DND-41 (cell line): Measurements from ENCODE around the gene LANCL3.
"Not testable (repeated sequence)": the region's sequence is repeated elsewhere in the genome, so short reads cannot be mapped to it uniquely, and the experiment has no call there.

Experiments used
- ATAC-seq: fragments of 200-7000 bp; cut with Tn5 transposase; 3 replicates; pipeline ENCODE4 v1.9.1; 2021; ENCODE audit warnings: low read depth; ENCODE audit not compliant: insufficient read depth
- DNase-seq: peaks from one replicate; pipeline ENCODE4 v3.0.0-alpha.2; 2020
- H2AFZ ChIP-seq: 2 replicates; pipeline ENCODE4 v1.6.0; 2012; ENCODE audit warnings: low read depth, low read length
- H3K27ac ChIP-seq: 2 replicates; pipeline ENCODE4 v1.5.1; 2012; ENCODE audit warnings: low read length, inconsistent platforms
- H3K27me3 ChIP-seq: fragments of 200-600 bp; sonication (generic); 2 replicates; pipeline ENCODE4 v1.6.0; 2012; ENCODE audit warnings: low read length, mild to moderate bottlenecking, inconsistent platforms; ENCODE audit not compliant: insufficient read depth, poor library complexity
- H3K36me3 ChIP-seq: 2 replicates; pipeline ENCODE4 v1.5.1; 2012; ENCODE audit warnings: low read length, inconsistent platforms; ENCODE audit not compliant: insufficient read depth
- H3K4me1 ChIP-seq: 2 replicates; pipeline ENCODE4 v1.5.1; 2012; ENCODE audit warnings: mild to moderate bottlenecking, low read length; ENCODE audit not compliant: insufficient read depth
- H3K4me2 ChIP-seq: 2 replicates; pipeline ENCODE4 v1.6.0; 2012; ENCODE audit warnings: mild to moderate bottlenecking, moderate library complexity, low read length, inconsistent platforms; ENCODE audit not compliant: insufficient read depth
- H3K4me3 ChIP-seq, 2 experiments: fragments of 200-600 bp in 1 of 2; shearing (Covaris generic) in 1 of 2; 2 replicates each; pipeline ENCODE4 v1.5.1; 2012 to 2016; ENCODE audit warnings: inconsistent platforms in 2 of 2, low read length in 2 of 2, mild to moderate bottlenecking in 2 of 2, low read depth in 1 of 2, moderate library complexity in 1 of 2
- H3K79me2 ChIP-seq: 2 replicates; pipeline ENCODE4 v1.6.0; 2012; ENCODE audit warnings: low read length, inconsistent platforms; ENCODE audit not compliant: insufficient read depth
- H3K9ac ChIP-seq: 2 replicates; pipeline ENCODE4 v1.6.0; 2012; ENCODE audit warnings: low read depth, mild to moderate bottlenecking, inconsistent platforms, low read length, moderate library complexity
- H3K9me3 ChIP-seq: 2 replicates; pipeline ENCODE4 v1.5.1; 2012; ENCODE audit warnings: low read length, moderate library complexity, mild to moderate bottlenecking, inconsistent platforms; ENCODE audit not compliant: insufficient read depth, severe bottlenecking
- H4K20me1 ChIP-seq: 2 replicates; pipeline ENCODE4 v1.6.0; 2012; ENCODE audit warnings: low read length; ENCODE audit not compliant: insufficient read depth
- EZH2 ChIP-seq: IDR thresholded peaks from 3 replicates; pipeline ENCODE4 v1.6.1; 2012; ENCODE audit warnings: borderline replicate concordance, low read depth, mild to moderate bottlenecking, moderate library complexity, low read length, inconsistent platforms; ENCODE audit not compliant: severe bottlenecking
- TF ChIP-seq, protein P1 (sequence below): IDR thresholded peaks from 2 replicates; pipeline ENCODE4 v1.5.1; 2012; ENCODE audit warnings: borderline replicate concordance, low read length, moderate library complexity, mild to moderate bottlenecking; ENCODE audit not compliant: poor library complexity, severe bottlenecking; ENCODE audit errors: extremely low read depth

LANCL3 gene

DNA sequence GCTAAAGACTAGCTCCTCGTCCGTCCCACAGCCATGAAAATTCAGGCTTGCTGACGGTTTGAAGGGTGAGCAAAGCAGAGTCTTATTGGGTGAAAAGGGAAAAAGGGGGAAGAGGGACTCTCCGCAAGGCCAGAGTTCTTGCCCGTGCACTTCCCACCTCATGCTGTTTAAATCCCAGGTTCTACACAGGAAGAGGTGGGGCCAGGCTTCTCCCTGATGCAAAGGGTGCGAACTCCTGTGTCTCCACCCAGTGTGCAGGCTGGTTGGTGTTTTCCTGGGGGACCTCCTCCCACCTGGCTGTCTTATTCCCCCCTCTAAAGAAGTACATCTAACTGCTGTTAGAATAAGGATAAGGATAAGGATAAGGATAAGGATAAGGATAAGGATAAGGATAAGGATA is 18.0 kb upstream of the LANCL3 start:
- H4K20me1 ChIP-seq = no peaks in the 10 kb centered on the region
- no peak overlapping the region for H3K27ac ChIP-seq
- ATAC-seq (no peak), DNase-seq (no peak)
- H3K9me3 ChIP-seq = no peaks in the 10 kb centered on the region
- TF ChIP-seq EZH2 = no peak
- TF ChIP-seq, protein P1, sequence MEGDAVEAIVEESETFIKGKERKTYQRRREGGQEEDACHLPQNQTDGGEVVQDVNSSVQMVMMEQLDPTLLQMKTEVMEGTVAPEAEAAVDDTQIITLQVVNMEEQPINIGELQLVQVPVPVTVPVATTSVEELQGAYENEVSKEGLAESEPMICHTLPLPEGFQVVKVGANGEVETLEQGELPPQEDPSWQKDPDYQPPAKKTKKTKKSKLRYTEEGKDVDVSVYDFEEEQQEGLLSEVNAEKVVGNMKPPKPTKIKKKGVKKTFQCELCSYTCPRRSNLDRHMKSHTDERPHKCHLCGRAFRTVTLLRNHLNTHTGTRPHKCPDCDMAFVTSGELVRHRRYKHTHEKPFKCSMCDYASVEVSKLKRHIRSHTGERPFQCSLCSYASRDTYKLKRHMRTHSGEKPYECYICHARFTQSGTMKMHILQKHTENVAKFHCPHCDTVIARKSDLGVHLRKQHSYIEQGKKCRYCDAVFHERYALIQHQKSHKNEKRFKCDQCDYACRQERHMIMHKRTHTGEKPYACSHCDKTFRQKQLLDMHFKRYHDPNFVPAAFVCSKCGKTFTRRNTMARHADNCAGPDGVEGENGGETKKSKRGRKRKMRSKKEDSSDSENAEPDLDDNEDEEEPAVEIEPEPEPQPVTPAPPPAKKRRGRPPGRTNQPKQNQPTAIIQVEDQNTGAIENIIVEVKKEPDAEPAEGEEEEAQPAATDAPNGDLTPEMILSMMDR = no peak
- no peak overlapping the region for H3K4me2 ChIP-seq
- H3K9ac ChIP-seq = no peak overlapping the region
- H3K36me3 ChIP-seq = no peaks in the 10 kb centered on the region
- H3K27me3 ChIP-seq = no peaks in the 10 kb centered on the region
- H3K4me1 ChIP-seq = no peaks in the 10 kb centered on the region
- H3K79me2 ChIP-seq = no peaks in the 10 kb centered on the region
- no peak overlapping the region for H3K4me3 ChIP-seq
- H2AFZ ChIP-seq = no peak overlapping the region

DNA sequence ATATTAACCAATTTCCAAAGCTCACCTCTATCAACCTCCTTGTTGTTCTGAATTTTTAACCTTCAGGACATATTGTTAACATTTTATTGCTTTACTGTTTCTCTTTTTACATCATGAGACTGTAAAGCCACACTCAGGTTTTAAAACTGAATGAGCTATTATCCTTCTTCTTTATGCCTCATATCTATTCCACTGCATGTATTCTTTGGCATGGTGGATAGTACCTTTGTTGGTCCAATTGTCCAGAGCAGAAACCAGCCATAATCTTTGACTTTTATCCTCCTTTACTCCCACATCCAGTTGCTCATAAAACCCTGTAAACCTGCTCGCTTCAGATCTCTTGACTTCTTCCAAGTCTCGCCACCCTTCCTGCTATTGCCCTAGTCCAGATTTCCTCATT is 6.2 kb upstream of the LANCL3 start:
- not testable (repeated sequence) for ATAC-seq, H3K4me1 ChIP-seq, H3K27me3 ChIP-seq, H3K36me3 ChIP-seq, H3K27ac ChIP-seq, H3K4me2 ChIP-seq, H3K79me2 ChIP-seq, H3K4me3 ChIP-seq, DNase-seq, H4K20me1 ChIP-seq, H3K9me3 ChIP-seq, H3K9ac ChIP-seq, H2AFZ ChIP-seq

DNA sequence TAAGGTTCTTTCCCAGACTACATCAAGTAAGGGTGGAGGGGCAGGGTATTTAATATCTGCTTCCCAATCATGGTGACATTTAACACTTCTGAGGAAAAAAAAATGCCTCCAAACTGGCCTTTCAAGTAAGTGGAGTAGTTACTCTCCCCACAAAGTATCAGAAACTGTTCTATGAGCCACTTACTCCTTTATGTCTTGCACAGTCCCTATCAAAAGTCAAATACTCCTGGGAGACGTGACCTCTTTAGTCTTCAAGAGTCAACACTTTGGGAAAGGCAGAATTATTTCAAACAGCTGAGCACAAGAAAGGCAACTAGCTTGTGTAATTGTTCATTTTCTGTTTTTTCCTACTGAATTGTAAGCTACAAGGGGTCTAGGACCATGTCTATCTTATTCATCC is 1.1 kb upstream of the LANCL3 start:
- H3K9ac ChIP-seq, H3K4me1 ChIP-seq, H3K4me2 ChIP-seq, H3K27me3 ChIP-seq, H3K4me3 ChIP-seq, H3K9me3 ChIP-seq, DNase-seq, H3K36me3 ChIP-seq, H3K27ac ChIP-seq, H2AFZ ChIP-seq, ATAC-seq, H3K79me2 ChIP-seq, H4K20me1 ChIP-seq: not testable (repeated sequence)

DNA sequence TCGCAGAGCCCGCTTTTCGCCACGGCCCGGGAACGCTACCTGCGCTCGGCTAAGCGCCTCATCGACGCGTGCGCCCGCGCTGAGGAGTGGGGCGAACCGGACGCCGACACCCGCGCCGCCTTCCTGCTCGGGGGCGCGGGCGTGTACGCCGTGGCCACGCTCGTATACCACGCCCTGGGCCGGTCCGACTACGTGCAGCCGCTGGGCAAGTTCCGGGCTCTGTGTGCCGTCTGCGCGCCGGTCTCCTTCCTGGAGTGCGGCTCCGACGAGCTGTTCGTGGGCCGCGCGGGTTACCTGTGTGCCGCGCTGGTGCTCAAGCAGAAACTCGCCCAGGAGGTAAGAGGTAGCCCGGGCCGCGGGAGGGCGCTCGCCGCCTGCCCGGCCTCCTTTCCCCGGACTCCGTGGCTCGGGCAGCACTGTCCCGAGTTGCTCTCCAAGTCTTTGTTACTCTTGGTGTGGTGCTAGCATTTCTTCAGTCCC is 687 bp downstream of the LANCL3 start:
- not testable (repeated sequence) for H3K4me1 ChIP-seq, H3K4me3 ChIP-seq, H3K9ac ChIP-seq, H3K9me3 ChIP-seq, H3K79me2 ChIP-seq, H3K36me3 ChIP-seq, DNase-seq, H4K20me1 ChIP-seq, H3K4me2 ChIP-seq, H2AFZ ChIP-seq, H3K27me3 ChIP-seq, H3K27ac ChIP-seq, ATAC-seq

DNA sequence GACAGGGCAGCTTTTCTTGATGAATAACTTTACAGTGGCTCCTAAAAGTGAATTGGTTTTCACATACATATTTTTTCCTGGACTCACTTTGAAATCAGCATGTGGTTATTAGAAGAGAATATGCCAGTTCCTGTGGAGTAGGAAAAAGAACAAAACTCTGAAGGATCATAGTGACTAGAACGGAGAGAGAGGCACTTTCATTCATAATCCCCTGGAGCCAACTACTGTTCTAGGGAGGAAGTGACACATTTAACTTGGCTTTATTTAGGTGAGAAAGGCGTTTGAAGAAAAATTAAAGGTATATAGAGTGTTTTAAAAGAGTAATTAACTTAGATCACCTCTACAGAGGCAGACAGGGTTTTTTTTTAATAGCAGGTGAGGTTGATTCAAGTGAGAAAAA is 1.7 kb downstream of the LANCL3 start:
- not testable (repeated sequence) for H3K4me2 ChIP-seq, H3K9me3 ChIP-seq, H3K27ac ChIP-seq, H3K36me3 ChIP-seq, H3K4me3 ChIP-seq, H4K20me1 ChIP-seq, DNase-seq, H3K79me2 ChIP-seq, H3K9ac ChIP-seq, ATAC-seq, H3K27me3 ChIP-seq, H2AFZ ChIP-seq, H3K4me1 ChIP-seq
